PFSK-1 (cell line): ENCODE data around the gene FBLN2.

Experiments
- FOXP2 ChIP-seq: optimal IDR thresholded peaks from 2 replicates; pipeline ENCODE3; 2011; ENCODE audit warnings: borderline replicate concordance, control low read depth, inconsistent platforms; ENCODE audit not compliant: insufficient read depth; ENCODE audit errors: extremely low read length, extremely low read depth
- POLR2AphosphoS5 ChIP-seq: IDR thresholded peaks from 2 replicates; pipeline ENCODE4 v1.6.1; 2012; ENCODE audit warnings: low read depth, mild to moderate bottlenecking, control low read depth, low read length, moderate library complexity
- SIN3A ChIP-seq: IDR thresholded peaks from 2 replicates; pipeline ENCODE4 v1.6.1; 2012; ENCODE audit warnings: mild to moderate bottlenecking, low read length, moderate library complexity, borderline replicate concordance; ENCODE audit not compliant: insufficient read depth
- TAF1 ChIP-seq: IDR thresholded peaks from 2 replicates; pipeline ENCODE4 v1.6.1; 2012; ENCODE audit warnings: low read length, control low read depth, borderline replicate concordance; ENCODE audit not compliant: insufficient read depth
- TF ChIP-seq, protein P1 (sequence below), 2 experiments: IDR thresholded peaks; 2 replicates each; pipeline versions ENCODE4 v1.6.1 to v1.8.0; 2011 to 2012; ENCODE audit warnings: low read depth in 2 of 2, low read length in 2 of 2, control low read depth in 1 of 2, inconsistent platforms in 1 of 2, mild to moderate bottlenecking in 1 of 2, moderate library complexity in 1 of 2; ENCODE audit not compliant: insufficient read depth in 1 of 2

The FBLN2 gene

DNA sequence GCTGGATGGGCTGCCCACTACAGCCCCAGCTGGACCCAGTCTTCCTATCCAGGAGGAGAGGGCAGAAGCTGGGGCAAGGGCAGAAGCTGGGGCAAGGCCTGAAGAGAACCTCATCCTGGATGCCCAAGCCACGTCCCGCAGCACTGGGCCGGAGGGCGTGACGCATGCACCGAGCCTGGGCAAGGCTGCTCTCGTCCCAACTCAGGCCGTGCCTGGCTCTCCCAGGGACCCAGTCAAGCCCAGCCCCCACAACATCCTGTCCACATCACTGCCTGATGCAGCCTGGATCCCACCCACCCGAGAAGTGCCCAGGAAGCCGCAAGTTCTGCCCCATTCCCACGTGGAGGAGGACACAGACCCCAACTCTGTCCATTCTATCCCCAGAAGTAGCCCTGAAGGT is 22.3 kb downstream of the FBLN2 start:
- TF ChIP-seq, protein P1, sequence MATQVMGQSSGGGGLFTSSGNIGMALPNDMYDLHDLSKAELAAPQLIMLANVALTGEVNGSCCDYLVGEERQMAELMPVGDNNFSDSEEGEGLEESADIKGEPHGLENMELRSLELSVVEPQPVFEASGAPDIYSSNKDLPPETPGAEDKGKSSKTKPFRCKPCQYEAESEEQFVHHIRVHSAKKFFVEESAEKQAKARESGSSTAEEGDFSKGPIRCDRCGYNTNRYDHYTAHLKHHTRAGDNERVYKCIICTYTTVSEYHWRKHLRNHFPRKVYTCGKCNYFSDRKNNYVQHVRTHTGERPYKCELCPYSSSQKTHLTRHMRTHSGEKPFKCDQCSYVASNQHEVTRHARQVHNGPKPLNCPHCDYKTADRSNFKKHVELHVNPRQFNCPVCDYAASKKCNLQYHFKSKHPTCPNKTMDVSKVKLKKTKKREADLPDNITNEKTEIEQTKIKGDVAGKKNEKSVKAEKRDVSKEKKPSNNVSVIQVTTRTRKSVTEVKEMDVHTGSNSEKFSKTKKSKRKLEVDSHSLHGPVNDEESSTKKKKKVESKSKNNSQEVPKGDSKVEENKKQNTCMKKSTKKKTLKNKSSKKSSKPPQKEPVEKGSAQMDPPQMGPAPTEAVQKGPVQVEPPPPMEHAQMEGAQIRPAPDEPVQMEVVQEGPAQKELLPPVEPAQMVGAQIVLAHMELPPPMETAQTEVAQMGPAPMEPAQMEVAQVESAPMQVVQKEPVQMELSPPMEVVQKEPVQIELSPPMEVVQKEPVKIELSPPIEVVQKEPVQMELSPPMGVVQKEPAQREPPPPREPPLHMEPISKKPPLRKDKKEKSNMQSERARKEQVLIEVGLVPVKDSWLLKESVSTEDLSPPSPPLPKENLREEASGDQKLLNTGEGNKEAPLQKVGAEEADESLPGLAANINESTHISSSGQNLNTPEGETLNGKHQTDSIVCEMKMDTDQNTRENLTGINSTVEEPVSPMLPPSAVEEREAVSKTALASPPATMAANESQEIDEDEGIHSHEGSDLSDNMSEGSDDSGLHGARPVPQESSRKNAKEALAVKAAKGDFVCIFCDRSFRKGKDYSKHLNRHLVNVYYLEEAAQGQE (IDR thresholded peaks at IDR 0.05; ENCODE audit: insufficient read depth in 1 of 2, low read depth in 2 of 2, low read length in 2 of 2): no peak
- TF ChIP-seq POLR2AphosphoS5: no peak
- no peak for TF ChIP-seq FOXP2
- no peak for TF ChIP-seq TAF1

- TF ChIP-seq SIN3A: no peak
- no peak for TF ChIP-seq POLR2AphosphoS5
- TF ChIP-seq TAF1: no peak
- TF ChIP-seq, protein P1 (IDR thresholded peaks at IDR 0.05; ENCODE audit: insufficient read depth in 1 of 2, low read depth in 2 of 2, low read length in 2 of 2): no peak
- TF ChIP-seq FOXP2: no peak
These were observed 23.2 kb downstream of the FBLN2 start for GRCh38 chr3:13571831-13572750.

DNA sequence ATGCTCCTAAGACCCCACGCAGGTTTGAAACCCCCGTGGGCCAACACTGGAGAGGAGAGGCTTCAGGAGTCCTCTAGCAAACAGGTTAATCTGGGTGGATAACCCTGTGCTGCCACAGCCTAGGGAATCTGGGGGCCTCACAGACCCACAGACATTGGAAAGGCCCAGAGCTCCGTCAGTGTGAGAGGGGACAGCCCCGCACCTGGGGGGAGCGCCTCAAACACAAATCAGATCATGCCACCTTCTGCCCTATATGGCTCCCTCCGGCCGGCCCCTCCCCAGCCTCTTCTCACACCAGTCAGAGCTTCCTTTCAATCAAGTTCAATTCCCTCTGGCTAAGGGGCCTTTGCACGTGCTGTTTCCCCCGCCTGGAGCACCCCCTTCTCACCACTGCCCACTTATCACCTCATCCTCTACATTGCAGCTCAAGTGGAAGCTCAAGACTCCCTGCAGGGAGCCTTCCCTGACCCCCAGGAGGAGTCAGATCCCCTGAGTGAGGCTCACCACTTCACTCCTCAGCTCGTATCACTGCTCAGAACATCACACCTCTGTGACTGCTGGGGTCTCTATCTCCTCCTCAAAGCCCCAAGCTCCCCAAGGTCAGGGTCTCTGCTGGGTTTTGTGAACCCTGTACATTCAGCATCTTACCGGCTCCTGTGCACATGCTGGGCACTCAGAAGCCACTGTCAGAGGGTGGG is 24.1 kb downstream of the FBLN2 start:
- TF ChIP-seq, protein P1 (IDR thresholded peaks at IDR 0.05; ENCODE audit: insufficient read depth in 1 of 2, low read depth in 2 of 2, low read length in 2 of 2): no peak
- TF ChIP-seq SIN3A (no peak), FOXP2 (no peak), POLR2AphosphoS5 (no peak), TAF1 (no peak)

- TF ChIP-seq POLR2AphosphoS5 (no peak), FOXP2 (no peak), TAF1 (no peak), SIN3A (no peak)
- TF ChIP-seq, protein P1 (IDR thresholded peaks at IDR 0.05; ENCODE audit: insufficient read depth in 1 of 2, low read depth in 2 of 2, low read length in 2 of 2): no peak
These were observed 25.3 kb downstream of the FBLN2 start for GRCh38 chr3:13574083-13574797.
